Suprapubic skin (tissue), 4 donors: ENCODE data around the gene COL23A1.

Experiments
- CTCF ChIP-seq, 2 donors: fragments of 200-600 bp in 1 of 2; fragments of 450-650 bp in 1 of 2; sonication (generic) in 1 of 2; IDR thresholded peaks; one replicate each; pipeline ENCODE4 v1.5.1; 2016 to 2019; ENCODE audit warnings: antibody characterized with exemption in 2 of 2, mild to moderate bottlenecking in 1 of 2, moderate library complexity in 1 of 2
- EP300 ChIP-seq: sonication (generic); formaldehyde crosslinking; IDR thresholded peaks from one replicate; pipeline ENCODE4 v1.6.1; 2017; ENCODE audit warnings: antibody characterized with exemption
- POLR2A ChIP-seq, 2 donors: fragments of 450-650 bp; IDR thresholded peaks; one replicate each; pipeline ENCODE4 v1.6.1; 2017; ENCODE audit warnings: antibody characterized with exemption in 2 of 2, mild to moderate bottlenecking in 2 of 2, moderate library complexity in 2 of 2
- POLR2AphosphoS5 ChIP-seq, 3 donors: sonication (generic); formaldehyde crosslinking; IDR thresholded peaks; one replicate each; pipeline ENCODE4 v1.6.1; 2017; ENCODE audit warnings: antibody characterized with exemption in 3 of 3

GRCh38 chr5:178387061-178387855 is 202.9 kb downstream of the COL23A1 start:
- TF ChIP-seq CTCF (IDR thresholded peaks at IDR 0.05), result no peak
- TF ChIP-seq POLR2AphosphoS5 (IDR thresholded peaks at IDR 0.05), result no peak
- TF ChIP-seq POLR2A (IDR thresholded peaks at IDR 0.05), result no peak
- no peak for TF ChIP-seq EP300
